ENCODE data around the gene HIPK4.

HIPK4 gene

DNA sequence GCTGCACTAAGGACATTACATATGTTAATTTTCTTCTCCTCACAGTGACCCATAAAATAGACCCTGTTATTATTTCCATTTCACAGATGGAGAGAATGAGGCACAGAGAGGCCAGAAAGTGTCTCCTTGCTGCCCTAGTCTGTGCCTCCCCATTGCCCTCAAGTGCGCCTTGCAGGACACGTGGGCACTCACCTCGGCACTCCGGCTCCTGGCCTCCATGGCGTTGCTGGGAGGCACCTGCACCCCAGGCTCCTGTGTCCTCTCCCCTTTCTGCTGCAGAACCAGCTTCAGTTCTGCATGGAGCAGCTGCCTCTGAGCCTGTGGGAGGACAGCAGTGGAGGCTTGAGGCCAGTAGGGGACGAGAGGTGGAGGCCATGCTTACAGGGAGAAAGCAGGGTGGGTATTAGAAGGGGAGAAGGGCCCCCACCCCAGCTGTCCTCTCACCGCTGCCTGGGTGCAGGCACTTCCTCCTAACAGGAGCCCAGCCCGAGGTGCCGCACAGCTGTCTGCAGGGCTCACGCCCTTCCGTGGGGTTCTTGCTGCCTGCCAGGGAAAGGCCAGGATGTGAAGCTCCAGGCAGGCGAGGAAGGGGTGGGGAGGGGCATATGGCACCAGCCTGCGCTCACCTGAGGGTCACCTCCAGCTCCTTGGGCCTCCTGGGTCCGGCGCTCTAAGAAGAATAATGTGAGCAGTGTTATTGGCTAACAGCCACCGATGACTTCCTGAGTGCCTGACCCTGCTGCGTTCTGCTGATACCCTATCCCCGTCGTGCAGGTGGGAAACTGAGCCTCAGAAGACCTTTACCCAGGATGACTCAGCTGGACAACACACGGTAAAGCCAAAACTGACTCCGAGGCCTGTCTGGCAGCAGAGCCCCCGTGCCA lies 18.0 kb upstream of the HIPK4 start (continued):
- TF ChIP-seq TSHZ2 (CRISPR knock-in tag; IDR thresholded peaks at IDR 0.05) = no peak
- no peak for TF ChIP-seq CSRNP3 (CRISPR knock-in tag; IDR thresholded peaks at IDR 0.05)

DNA sequence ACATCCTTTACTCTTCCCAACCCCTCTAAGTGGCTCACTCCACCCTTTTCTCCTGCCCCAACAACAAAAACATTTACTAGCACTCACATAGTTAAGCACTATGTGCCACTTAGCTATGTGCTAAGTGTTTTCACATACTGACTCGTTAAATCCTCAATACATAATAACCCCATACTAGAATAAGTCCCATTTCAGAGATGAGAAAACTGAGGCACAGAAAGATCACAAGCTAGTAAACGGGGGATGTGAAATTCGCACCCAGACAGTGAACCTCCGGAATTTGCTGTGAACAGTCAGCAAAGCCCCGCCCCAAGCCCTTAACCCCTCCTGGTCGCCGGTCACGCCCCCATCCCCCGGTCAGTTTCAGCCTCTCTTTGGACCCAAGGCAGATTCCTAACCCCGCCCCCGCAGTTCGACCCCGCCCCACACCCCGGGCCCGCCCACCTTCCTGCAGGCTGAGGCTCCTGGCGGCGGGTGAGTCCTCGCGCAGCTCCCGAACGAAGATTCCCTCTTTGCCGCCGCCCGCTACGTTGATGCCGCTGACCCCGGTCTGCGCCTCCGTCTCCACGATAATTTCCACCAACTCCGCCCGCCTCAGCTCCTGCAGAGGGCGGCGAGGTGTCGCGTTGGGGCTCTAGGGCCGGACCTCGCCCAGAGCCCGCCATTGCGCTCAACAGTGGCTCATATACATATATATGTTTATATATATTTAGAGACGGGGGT lies 13.4 kb upstream of the HIPK4 start:
- ATAC-seq = peak; percentile 95
- TF ChIP-seq BACH2 (CRISPR knock-in tag; IDR thresholded peaks at IDR 0.05; ENCODE audit: borderline replicate concordance) (no peak), ZNF565 (CRISPR knock-in tag; conservative IDR thresholded peaks at IDR 0.05; ENCODE audit: low read depth) (no peak), ZC3H10 (CRISPR knock-in tag; IDR thresholded peaks at IDR 0.05) (no peak), GLIS3 (CRISPR knock-in tag; IDR thresholded peaks at IDR 0.05) (no peak), ZNF70 (CRISPR knock-in tag; IDR thresholded peaks at IDR 0.05) (no peak), ESRRG (CRISPR knock-in tag; IDR thresholded peaks at IDR 0.05) (no peak), ZNF8 (CRISPR knock-in tag; IDR thresholded peaks at IDR 0.05) (no peak), RARB (CRISPR knock-in tag; IDR thresholded peaks at IDR 0.05) (no peak), OSR1 (CRISPR knock-in tag; IDR thresholded peaks at IDR 0.05) (no peak), TOX (CRISPR knock-in tag; IDR thresholded peaks at IDR 0.05; ENCODE audit: borderline replicate concordance) (no peak), ZFP3 (CRISPR knock-in tag; IDR thresholded peaks at IDR 0.05) (no peak), ISL1 (CRISPR knock-in tag; IDR thresholded peaks at IDR 0.05) (no peak)
- TF ChIP-seq, protein P1, sequence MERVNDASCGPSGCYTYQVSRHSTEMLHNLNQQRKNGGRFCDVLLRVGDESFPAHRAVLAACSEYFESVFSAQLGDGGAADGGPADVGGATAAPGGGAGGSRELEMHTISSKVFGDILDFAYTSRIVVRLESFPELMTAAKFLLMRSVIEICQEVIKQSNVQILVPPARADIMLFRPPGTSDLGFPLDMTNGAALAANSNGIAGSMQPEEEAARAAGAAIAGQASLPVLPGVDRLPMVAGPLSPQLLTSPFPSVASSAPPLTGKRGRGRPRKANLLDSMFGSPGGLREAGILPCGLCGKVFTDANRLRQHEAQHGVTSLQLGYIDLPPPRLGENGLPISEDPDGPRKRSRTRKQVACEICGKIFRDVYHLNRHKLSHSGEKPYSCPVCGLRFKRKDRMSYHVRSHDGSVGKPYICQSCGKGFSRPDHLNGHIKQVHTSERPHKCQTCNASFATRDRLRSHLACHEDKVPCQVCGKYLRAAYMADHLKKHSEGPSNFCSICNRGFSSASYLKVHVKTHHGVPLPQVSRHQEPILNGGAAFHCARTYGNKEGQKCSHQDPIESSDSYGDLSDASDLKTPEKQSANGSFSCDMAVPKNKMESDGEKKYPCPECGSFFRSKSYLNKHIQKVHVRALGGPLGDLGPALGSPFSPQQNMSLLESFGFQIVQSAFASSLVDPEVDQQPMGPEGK (CRISPR knock-in tag; IDR thresholded peaks at IDR 0.05; ENCODE audit: borderline replicate concordance) = no peak
- TF ChIP-seq, protein P2, sequence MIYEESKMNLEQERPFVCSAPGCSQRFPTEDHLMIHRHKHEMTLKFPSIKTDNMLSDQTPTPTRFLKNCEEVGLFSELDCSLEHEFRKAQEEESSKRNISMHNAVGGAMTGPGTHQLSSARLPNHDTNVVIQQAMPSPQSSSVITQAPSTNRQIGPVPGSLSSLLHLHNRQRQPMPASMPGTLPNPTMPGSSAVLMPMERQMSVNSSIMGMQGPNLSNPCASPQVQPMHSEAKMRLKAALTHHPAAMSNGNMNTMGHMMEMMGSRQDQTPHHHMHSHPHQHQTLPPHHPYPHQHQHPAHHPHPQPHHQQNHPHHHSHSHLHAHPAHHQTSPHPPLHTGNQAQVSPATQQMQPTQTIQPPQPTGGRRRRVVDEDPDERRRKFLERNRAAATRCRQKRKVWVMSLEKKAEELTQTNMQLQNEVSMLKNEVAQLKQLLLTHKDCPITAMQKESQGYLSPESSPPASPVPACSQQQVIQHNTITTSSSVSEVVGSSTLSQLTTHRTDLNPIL (CRISPR knock-in tag; IDR thresholded peaks at IDR 0.05; ENCODE audit: low read depth) = no peak

- no peak for TF ChIP-seq BACH2 (CRISPR knock-in tag; IDR thresholded peaks at IDR 0.05; ENCODE audit: borderline replicate concordance)
- TF ChIP-seq ZFP3 (CRISPR knock-in tag; IDR thresholded peaks at IDR 0.05) = no peak
- ATAC-seq = no peak
These were observed 10.6 kb upstream of the HIPK4 start for GRCh38 chr19:40400559-40400958.

GRCh38 chr19:40398417-40399131 lies 8.6 kb upstream of the HIPK4 start:
- ATAC-seq = no peak

GRCh38 chr19:40397568-40397906 lies 7.6 kb upstream of the HIPK4 start:
- ATAC-seq = no peak
- no peak for TF ChIP-seq ZFP30 (CRISPR knock-in tag; IDR thresholded peaks at IDR 0.05)
- TF ChIP-seq ZNF70 (CRISPR knock-in tag; IDR thresholded peaks at IDR 0.05) = no peak
- no peak for TF ChIP-seq SNAI2 (CRISPR knock-in tag; IDR thresholded peaks at IDR 0.05)
- no peak for TF ChIP-seq OSR1 (CRISPR knock-in tag; IDR thresholded peaks at IDR 0.05)
- TF ChIP-seq ISL1 (CRISPR knock-in tag; IDR thresholded peaks at IDR 0.05) = no peak
- TF ChIP-seq TOX (CRISPR knock-in tag; IDR thresholded peaks at IDR 0.05; ENCODE audit: borderline replicate concordance) = no peak
- no peak for TF ChIP-seq ZNF565 (CRISPR knock-in tag; conservative IDR thresholded peaks at IDR 0.05; ENCODE audit: low read depth)
- TF ChIP-seq, protein P2 (CRISPR knock-in tag; IDR thresholded peaks at IDR 0.05; ENCODE audit: low read depth) = no peak
- TF ChIP-seq CSRNP3 (CRISPR knock-in tag; IDR thresholded peaks at IDR 0.05) = no peak
- TF ChIP-seq, protein P3, sequence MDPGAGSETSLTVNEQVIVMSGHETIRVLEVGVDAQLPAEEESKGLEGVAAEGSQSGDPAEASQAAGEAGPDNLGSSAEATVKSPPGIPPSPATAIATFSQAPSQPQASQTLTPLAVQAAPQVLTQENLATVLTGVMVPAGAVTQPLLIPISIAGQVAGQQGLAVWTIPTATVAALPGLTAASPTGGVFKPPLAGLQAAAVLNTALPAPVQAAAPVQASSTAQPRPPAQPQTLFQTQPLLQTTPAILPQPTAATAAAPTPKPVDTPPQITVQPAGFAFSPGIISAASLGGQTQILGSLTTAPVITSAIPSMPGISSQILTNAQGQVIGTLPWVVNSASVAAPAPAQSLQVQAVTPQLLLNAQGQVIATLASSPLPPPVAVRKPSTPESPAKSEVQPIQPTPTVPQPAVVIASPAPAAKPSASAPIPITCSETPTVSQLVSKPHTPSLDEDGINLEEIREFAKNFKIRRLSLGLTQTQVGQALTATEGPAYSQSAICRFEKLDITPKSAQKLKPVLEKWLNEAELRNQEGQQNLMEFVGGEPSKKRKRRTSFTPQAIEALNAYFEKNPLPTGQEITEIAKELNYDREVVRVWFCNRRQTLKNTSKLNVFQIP (CRISPR knock-in tag; IDR thresholded peaks at IDR 0.05; ENCODE audit: borderline replicate concordance, low read depth) = no peak

More at GRCh38 chr19:40398417-40399131, 8.6 kb upstream of the HIPK4 start:
- TF ChIP-seq ZFP3 (CRISPR knock-in tag; IDR thresholded peaks at IDR 0.05) (no peak), ZNF8 (CRISPR knock-in tag; IDR thresholded peaks at IDR 0.05) (no peak)
